H1 (cell line): ENCODE data around the gene LRRN1. TPM values are rescaled to one million over a fixed set of nuclear protein-coding genes. Genes with fewer than 3 reads are reported as not detected.

Experiments used
- CTCF ChIA-PET: fragments of 300-600 bp; sonication (Branson Sonifier 250); formaldehyde crosslinking; loops from one replicate; lab custom pipeline; 2021; ENCODE audit not compliant: partially characterized antibody; lab: Charles Lee
- POLR2A ChIA-PET: fragments of 300-600 bp; sonication (Branson Sonifier 250); formaldehyde crosslinking; loops from one replicate; lab custom pipeline; 2021; ENCODE audit warnings: inconsistent platforms; ENCODE audit not compliant: partially characterized antibody; lab: Charles Lee
- DNase-seq, 2 experiments: peaks; one replicate each; pipeline versions ENCODE4 v3.0.0 to v3.0.0-alpha.2; 2010 to 2022; ENCODE audit warnings: low spot score in 2 of 2, low read depth in 1 of 2, mixed read lengths in 1 of 2
- FAIRE-seq: peaks from 2 replicates; lab custom pipeline; 2011; peaks lifted over from hg19 to GRCh38; lab: Jason Lieb, UNC
- H2AFZ ChIP-seq: 2 replicates; pipeline ENCODE4 v1.8.1; 2012; ENCODE audit warnings: low read length, inconsistent platforms
- H2AK5ac ChIP-seq: 2 replicates; pipeline ENCODE4 v1.6.1; 2013; ENCODE audit warnings: low read depth, low read length
- H2BK120ac ChIP-seq: replicated peaks from 2 replicates; pipeline ENCODE3; 2013; ENCODE audit warnings: low read depth, low read length, inconsistent platforms
- H2BK12ac ChIP-seq: 2 replicates; pipeline ENCODE4 v1.6.1; 2013; ENCODE audit warnings: low read depth, low read length
- H2BK15ac ChIP-seq: 2 replicates; pipeline ENCODE4 v1.6.1; 2013; ENCODE audit warnings: low read length
- H2BK20ac ChIP-seq: 2 replicates; pipeline ENCODE4 v1.6.1; 2013; ENCODE audit warnings: low read length
- H2BK5ac ChIP-seq: 2 replicates; pipeline ENCODE4 v1.6.1; 2013; ENCODE audit warnings: low read depth, low read length
- H3K14ac ChIP-seq: 2 replicates; pipeline ENCODE4 v1.6.1; 2013; ENCODE audit warnings: inconsistent platforms; ENCODE audit not compliant: insufficient read length
- H3K18ac ChIP-seq: 2 replicates; pipeline ENCODE4 v1.6.1; 2013; ENCODE audit warnings: low read length; ENCODE audit errors: extremely low read depth
- H3K23ac ChIP-seq: 2 replicates; pipeline ENCODE4 v1.6.1; 2013; ENCODE audit warnings: inconsistent platforms; ENCODE audit not compliant: insufficient read length
- H3K23me2 ChIP-seq: 2 replicates; pipeline ENCODE4 v1.6.1; 2013; ENCODE audit warnings: low read depth, low read length
- H3K27ac ChIP-seq: 2 replicates; pipeline ENCODE4 v1.6.1; 2011; ENCODE audit warnings: low read depth, low read length, inconsistent platforms
- H3K27me3 ChIP-seq, 4 experiments: replicated peaks in 1 of 4; 1 replicate in 1 of 4; 2 replicates in 3 of 4; pipeline versions ENCODE4 v1.6.1 to v1.8.1; 2011 to 2013; ENCODE audit warnings: low read length in 3 of 4, mild to moderate bottlenecking in 3 of 4, inconsistent platforms in 2 of 4, mixed read lengths in 2 of 4, moderate library complexity in 1 of 4; ENCODE audit not compliant: control insufficient read depth in 3 of 4, insufficient read depth in 3 of 4; ENCODE audit errors: extremely low read depth in 1 of 4
- H3K36me3 ChIP-seq, 4 experiments: 2 replicates each; pipeline versions ENCODE4 v1.6.1 to v1.8.1; 2011 to 2013; ENCODE audit warnings: mild to moderate bottlenecking in 4 of 4, low read length in 3 of 4, moderate library complexity in 2 of 4, control low read depth in 1 of 4, inconsistent platforms in 1 of 4; ENCODE audit not compliant: insufficient read depth in 4 of 4, control insufficient read depth in 2 of 4
- H3K4ac ChIP-seq: replicated peaks from 2 replicates; pipeline ENCODE3; 2013; ENCODE audit warnings: low read length, low read depth, mixed read lengths, inconsistent platforms; ENCODE audit not compliant: insufficient read length
- H3K4me1 ChIP-seq, 4 experiments: replicated peaks in 1 of 4; 1 replicate in 1 of 4; 2 replicates in 3 of 4; pipeline versions ENCODE4 v1.6.1 to v1.8.1; 2011 to 2013; ENCODE audit warnings: low read length in 3 of 4, inconsistent platforms in 2 of 4, mixed read lengths in 1 of 4; ENCODE audit not compliant: insufficient read depth in 4 of 4, control insufficient read depth in 3 of 4
- H3K4me2 ChIP-seq, 2 experiments: 2 replicates each; pipeline versions ENCODE4 v1.6.1 to v1.8.1; 2011 to 2013; ENCODE audit warnings: low read depth in 2 of 2, low read length in 2 of 2, control low read depth in 1 of 2, inconsistent platforms in 1 of 2, mild to moderate bottlenecking in 1 of 2; ENCODE audit not compliant: insufficient read depth in 1 of 2
- H3K4me3 ChIP-seq, 4 experiments: fragments of 200-600, 300-600 bp in 1 of 4; sonication (generic), shearing (Covaris generic), sonication (Bioruptor Twin) in 1 of 4; 2 replicates each; pipeline versions ENCODE4 v1.5.1 to v1.8.1; 2011 to 2016; ENCODE audit warnings: low read length in 4 of 4, low read depth in 3 of 4, control low read depth in 2 of 4, inconsistent platforms in 2 of 4, mild to moderate bottlenecking in 2 of 4, mixed read lengths in 1 of 4, moderate library complexity in 1 of 4; ENCODE audit not compliant: insufficient read depth in 2 of 4; ENCODE audit errors: extremely low read depth in 1 of 4
- H3K56ac ChIP-seq: replicated peaks from 2 replicates; pipeline ENCODE3; 2013; ENCODE audit warnings: low read depth, mild to moderate bottlenecking, mixed read lengths, low read length, inconsistent platforms; ENCODE audit not compliant: insufficient read length
- H3K79me1 ChIP-seq: 2 replicates; pipeline ENCODE4 v1.6.1; 2013; ENCODE audit warnings: low read depth, low read length, control low read depth
- H3K79me2 ChIP-seq, 2 experiments: 2 replicates each; pipeline versions ENCODE4 v1.6.1 to v1.8.1; 2012 to 2013; ENCODE audit warnings: low read length in 2 of 2, mild to moderate bottlenecking in 2 of 2, inconsistent platforms in 1 of 2; ENCODE audit not compliant: insufficient read depth in 2 of 2, control insufficient read depth in 1 of 2
- H3K9ac ChIP-seq, 4 experiments: replicated peaks in 1 of 4; 1 replicate in 1 of 4; 2 replicates in 3 of 4; pipeline versions ENCODE4 v1.6.1 to v1.8.1; 2011 to 2013; ENCODE audit warnings: low read depth in 3 of 4, low read length in 3 of 4, control low read depth in 2 of 4, mild to moderate bottlenecking in 2 of 4, moderate library complexity in 2 of 4, inconsistent platforms in 1 of 4; ENCODE audit errors: extremely low read depth in 1 of 4
- H3K9me3 ChIP-seq, 2 experiments: 2 replicates each; pipeline versions ENCODE4 v1.6.1 to v1.8.1; 2012 to 2013; ENCODE audit warnings: mild to moderate bottlenecking in 2 of 2, moderate library complexity in 2 of 2, control low read depth in 1 of 2, inconsistent platforms in 1 of 2, low read depth in 1 of 2, low read length in 1 of 2, mixed read lengths in 1 of 2; ENCODE audit not compliant: insufficient read depth in 2 of 2
- H4K20me1 ChIP-seq, 2 experiments: replicated peaks in 1 of 2; 2 replicates each; pipeline versions ENCODE3 to v1.8.1; 2011 to 2013; ENCODE audit warnings: inconsistent platforms in 2 of 2, low read length in 2 of 2, mild to moderate bottlenecking in 1 of 2; ENCODE audit not compliant: insufficient read depth in 2 of 2, control insufficient read depth in 1 of 2
- H4K5ac ChIP-seq: 2 replicates; pipeline ENCODE4 v1.6.1; 2013; ENCODE audit warnings: low read length, low read depth, mixed read lengths, inconsistent platforms; ENCODE audit not compliant: insufficient read length
- H4K8ac ChIP-seq: 2 replicates; pipeline ENCODE4 v1.8.0; 2013; ENCODE audit warnings: mild to moderate bottlenecking, moderate library complexity, low read length, inconsistent platforms; ENCODE audit not compliant: insufficient read depth; ENCODE audit errors: extremely low read depth
- H4K91ac ChIP-seq: replicated peaks from 2 replicates; pipeline ENCODE3; 2013; ENCODE audit warnings: low read length, mixed read lengths, inconsistent platforms; ENCODE audit not compliant: insufficient read length
- TAF7 ChIP-seq: optimal IDR thresholded peaks from 2 replicates; pipeline ENCODE3; 2011; ENCODE audit warnings: low read depth, mild to moderate bottlenecking, inconsistent platforms, low read length, moderate library complexity, borderline replicate concordance
- WGBS, 2 experiments: shearing (Covaris generic) in 1 of 2; methylation state at CpG; one replicate each; pipeline versions ENCODE4 v1.1.6 to v1.1.7; 2013 to 2015; ENCODE audit warnings: low lambda C conversion rate in 2 of 2, mixed read lengths in 2 of 2, inconsistent platforms in 1 of 2, low coverage in 1 of 2, missing lambda C conversion rate in 1 of 2; ENCODE audit not compliant: insufficient replicate concordance in 2 of 2, insufficient coverage in 1 of 2, insufficient read length in 1 of 2; ENCODE audit errors: extremely low coverage in 1 of 2, missing lambda C conversion rate in 1 of 2; 5-methylcytosine and 5-hydroxymethylcytosine counted together
- polyA plus RNA-seq, 7 experiments: library from polyadenylated mRNA; depleted of rRNA in 3 of 7; stranded (reverse) in 5 of 7; unstranded in 2 of 7; fragments of >200 nt in 5 of 7; fragments of 200-250 nt in 2 of 7; gene quantifications; 1 replicate in 5 of 7; 2 replicates in 1 of 7; 4 replicates in 1 of 7; pipeline versions ENCODE4 v1.2.1 to v1.2.3, GENCODE V29; 2011 to 2013; ENCODE audit warnings: missing spikeins in 2 of 7, mixed read lengths in 2 of 7
- total RNA-seq: library from RNA; stranded (reverse); fragmentation: NEBNext Ultra II Directional; extraction: Animal tissue kit (Norgen Biotek cat#: 25700); gene quantifications from 2 replicates; pipeline ENCODE4 v1.2.1, GENCODE V29; 2021

Gene LRRN1
- total and polyA plus RNA-seq, 2 of the 8 experiments (the other 6 are each of a cell fraction or from before 2014, with no cell fraction given) = 159 to 199 TPM

- 90% methylated on average over 4 of the region's 4 CpGs; no CpG with 5 or more reads in 1 of the 2 experiments for WGBS, 2 experiments
- no peak overlapping the region for H2BK12ac ChIP-seq
- no peaks in the 10 kb centered on the region for H3K79me1 ChIP-seq
- no peak overlapping the region for H3K27ac ChIP-seq
- H3K27me3 ChIP-seq = no peaks in the 10 kb centered on the region
- no peak overlapping the region for H3K14ac ChIP-seq
- no peak overlapping the region for H2BK15ac ChIP-seq
- no peaks in the 10 kb centered on the region for H3K9me3 ChIP-seq
- H4K8ac ChIP-seq = no peak overlapping the region
- no peak overlapping the region for H3K23ac ChIP-seq
- peaks cover 0 to 26% (median 9%) of the 10 kb centered on the region in 4 experiments; a peak in 4 of 8 replicates for H3K36me3 ChIP-seq
- H3K4me1 ChIP-seq = peaks cover 0 to 12% (median 9%) of the 10 kb centered on the region in 4 experiments; a peak in 4 of 7 replicates
- H3K9ac ChIP-seq = no peak overlapping the region
- no peak overlapping the region for H4K5ac ChIP-seq
- no peak overlapping the region for H3K4me2 ChIP-seq
- no peak overlapping the region for H3K4ac ChIP-seq
- no peak overlapping the region for H2AK5ac ChIP-seq
- H3K56ac ChIP-seq = no peak overlapping the region
- DNase-seq (no peak), FAIRE-seq (no peak)
- CTCF ChIA-PET = interaction anchor here (1.2 kb wide), 1 partner anchor 247 kb away, joined by 4 read pairs; no protein-coding TSS in a partner anchor
- no peak for TF ChIP-seq TAF7
- no peak overlapping the region for H3K4me3 ChIP-seq
- no peak overlapping the region for H2AFZ ChIP-seq
- H4K91ac ChIP-seq = no peak overlapping the region
- H3K18ac ChIP-seq = no peak overlapping the region
- no peaks in the 10 kb centered on the region for H3K23me2 ChIP-seq
- peaks cover 13 to 26% of the 10 kb centered on the region in 2 experiments for H4K20me1 ChIP-seq
- peaks cover 0 to 10% of the 10 kb centered on the region in 2 experiments; a peak in 1 of 4 replicates for H3K79me2 ChIP-seq
- no peak overlapping the region for H2BK120ac ChIP-seq
- no peak overlapping the region; the same call in 1 of the 2 replicates for H2BK20ac ChIP-seq
- POLR2A ChIA-PET = interaction anchor here (0.6 to 1.9 kb wide), 3 partner anchors 16 to 134 kb away, joined by 3 to 8 read pairs (median 4); no protein-coding TSS in a partner anchor
- H2BK5ac ChIP-seq = no peak overlapping the region
Observed at GRCh38 chr3:3851621-3852323, 52.5 kb downstream of the LRRN1 start.
